IPS-18c (cell line): ENCODE measurements around the gene SNRPD2.

ENCODE experiments used
- H3K4me3 ChIP-seq: 2 replicates; pipeline ENCODE4 v1.7.0; 2013; ENCODE audit warnings: low read depth, mild to moderate bottlenecking, low read length, moderate library complexity; ENCODE audit not compliant: insufficient read depth
- H3K9me3 ChIP-seq: one replicate; pipeline ENCODE4 v1.6.1; 2013; ENCODE audit warnings: mild to moderate bottlenecking, low read length, moderate library complexity; ENCODE audit not compliant: control insufficient read depth, insufficient read depth

Gene SNRPD2

DNA sequence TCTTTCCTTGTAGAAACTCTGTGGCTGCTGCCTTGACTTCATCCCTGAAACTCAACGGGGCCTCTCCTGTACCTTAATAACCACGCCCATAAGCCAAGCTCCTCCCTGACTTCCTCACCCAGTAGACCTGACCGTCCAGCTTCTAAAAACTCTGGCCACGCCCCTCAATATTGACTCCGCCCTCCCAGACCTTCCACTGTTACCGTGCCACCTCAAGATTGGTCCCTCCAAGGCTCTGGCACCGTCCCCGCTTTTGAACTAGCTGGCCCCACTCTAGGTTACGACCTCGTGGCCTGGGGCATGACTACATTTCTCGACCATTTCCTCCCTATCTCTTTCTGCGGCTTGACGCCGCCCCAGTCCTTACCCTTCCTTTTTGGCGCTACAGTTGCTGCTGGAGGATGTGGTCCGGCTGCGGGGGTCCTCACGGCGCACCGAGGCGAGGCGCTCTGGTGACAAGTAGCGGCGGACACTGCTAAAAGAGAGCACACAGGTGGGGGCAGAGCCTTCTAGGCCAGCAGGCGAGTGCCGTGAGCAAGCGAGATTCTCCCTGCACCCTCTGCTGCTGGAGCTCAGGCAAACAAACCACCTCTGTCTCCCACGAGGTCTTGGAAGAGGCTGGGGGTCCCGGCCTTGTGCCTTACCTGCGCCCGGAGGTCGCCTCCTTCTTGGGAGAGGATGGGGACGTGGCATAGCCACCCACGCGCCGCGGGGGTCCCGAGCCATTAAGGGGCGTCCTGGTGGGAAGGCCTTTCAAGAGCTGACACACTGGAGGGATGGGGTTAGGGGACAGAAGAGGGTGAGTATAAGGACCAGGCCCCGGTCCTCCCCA, 50.3 kb downstream of the SNRPD2 start:
- Histone ChIP-seq H3K9me3 (no peaks in the 10 kb centered on the region), H3K4me3 (peak overlapping the region; percentile 54)

DNA sequence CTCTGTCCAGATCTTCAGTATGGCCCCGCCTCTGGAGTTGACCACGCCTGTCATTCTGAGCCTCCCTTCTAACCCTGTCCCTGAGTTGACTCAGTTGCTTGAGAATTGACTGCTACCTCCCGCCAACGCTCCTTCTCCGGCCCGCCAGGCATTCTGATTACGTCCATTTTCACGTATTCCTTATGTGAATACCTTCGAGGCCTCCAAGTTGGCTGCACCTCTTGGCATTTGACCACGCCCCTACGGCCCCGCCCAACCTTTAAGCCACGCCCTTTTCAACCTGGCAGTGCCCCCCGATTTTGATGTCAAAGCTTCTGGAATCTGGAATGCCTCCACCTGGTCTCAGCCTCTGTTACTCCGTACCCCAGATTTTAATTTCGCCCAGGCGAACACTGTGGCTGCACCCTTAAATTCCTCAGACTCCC, 50.9 kb downstream of the SNRPD2 start:
- Histone ChIP-seq H3K4me3 (peak overlapping the region; percentile 54; the same call in 1 of the 2 replicates), H3K9me3 (no peaks in the 10 kb centered on the region)

DNA sequence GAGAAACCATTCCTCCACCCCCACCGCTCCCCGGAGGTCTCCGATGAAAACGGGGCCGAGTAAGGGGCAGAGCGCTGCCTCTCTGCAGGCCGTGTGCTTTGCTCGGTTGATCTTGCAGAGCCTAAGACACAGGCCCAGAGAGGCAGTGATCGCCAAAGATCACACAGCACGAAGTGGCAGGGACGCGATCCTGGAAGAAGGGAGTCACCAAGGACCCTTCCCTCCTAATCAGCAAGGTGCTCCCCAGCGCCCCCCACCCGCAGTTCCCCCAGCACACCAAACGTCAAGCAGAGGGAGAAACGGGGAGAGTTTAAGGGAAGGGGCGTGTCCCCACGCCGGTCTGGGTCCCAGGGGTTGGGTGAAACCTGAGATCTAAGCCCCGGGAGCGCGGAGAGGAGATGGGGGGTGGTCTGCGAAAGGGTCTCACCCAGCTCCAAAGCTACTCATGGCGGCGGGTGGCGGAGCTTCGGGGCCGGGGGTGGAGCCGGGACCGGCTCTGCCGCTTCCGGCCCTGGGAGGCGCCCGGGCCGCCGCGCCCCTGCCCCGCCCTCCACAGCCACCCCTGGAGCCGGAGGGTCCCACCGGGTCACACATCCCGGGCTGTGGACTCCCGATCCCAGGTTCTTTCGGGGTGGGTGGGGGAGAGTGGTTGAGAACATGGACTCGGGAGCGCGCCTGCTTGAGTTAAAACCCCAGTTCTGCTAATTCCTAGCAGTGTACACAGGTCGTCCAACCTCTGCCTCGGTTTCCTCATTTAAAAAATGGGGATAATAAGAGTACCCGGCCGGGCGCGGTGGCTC, 52.6 kb downstream of the SNRPD2 start, which contains the start of gene EML2:
EML2 (minus strand) TSS at position 468 of the 800 bp plus-strand sequence; CDS start at position 447, 21 bp downstream.
- no peaks in the 10 kb centered on the region for H3K9me3 ChIP-seq

DNA sequence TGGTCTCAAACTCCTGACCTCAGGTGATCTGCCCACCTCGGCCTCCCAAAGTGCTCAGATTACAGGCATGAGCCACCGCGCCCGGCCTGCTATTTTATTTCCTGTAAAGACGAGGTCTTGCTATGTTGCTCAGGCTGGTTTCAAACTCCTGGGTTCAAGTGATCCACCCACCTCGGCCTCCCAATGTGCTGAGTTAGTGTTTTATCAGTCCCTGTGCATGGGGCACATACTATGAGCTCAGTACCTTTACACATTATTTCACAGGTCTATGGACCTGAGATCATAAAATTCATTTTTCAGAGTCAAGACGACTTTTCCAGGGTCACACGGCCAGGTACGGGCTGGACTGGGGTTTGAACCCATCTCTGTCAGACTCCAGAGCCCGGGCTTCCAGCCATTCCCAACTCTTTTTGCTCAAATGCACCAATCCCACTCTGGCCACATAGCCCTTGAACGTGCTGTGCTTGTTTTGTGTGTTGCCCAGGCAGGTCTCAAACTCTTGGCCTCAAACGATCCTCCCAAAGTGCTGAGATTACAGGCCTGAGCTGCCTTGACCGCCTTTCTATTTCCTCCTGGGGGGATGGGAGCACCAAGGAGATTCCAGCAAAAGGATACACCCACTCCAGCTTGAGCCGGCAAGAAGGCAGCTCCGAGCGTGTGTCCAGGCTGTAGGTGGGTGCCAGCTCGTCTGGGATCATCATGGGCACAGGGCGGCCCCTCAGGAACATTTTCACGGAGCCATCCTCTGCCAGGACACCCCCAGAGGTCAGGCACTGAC, 53.7 kb downstream of the SNRPD2 start:
- no peaks in the 10 kb centered on the region for H3K9me3 ChIP-seq
- peak overlapping the region; percentile 62; the same call in 1 of the 2 replicates for H3K4me3 ChIP-seq

More for the DNA sequence above, 52.6 kb downstream of the SNRPD2 start, which contains the start of gene EML2:
- H3K4me3 ChIP-seq, result peak within 1 kb of the TSS; percentile 62
